ENCODE results near the gene PTGDR. TPM values are rescaled to one million over a fixed set of nuclear protein-coding genes. Genes with fewer than 3 reads are reported as not detected.

Gene PTGDR
- total RNA-seq, 1 donor: 1.8 TPM

- TF ChIP-seq CTCF (IDR thresholded peaks at IDR 0.05; ENCODE audit: insufficient read depth, low read length): no peak
- DNase-seq (ENCODE audit: low read depth): peak; percentile 89
- peak within 1 kb of the TSS; percentile 85 for H3K4me3 ChIP-seq (ENCODE audit: low read depth, low read length)
Observed at GRCh38 chr14:52313903-52314594, 46.6 kb downstream of the PTGDR start, which contains the start of gene PTGER2. PTGER2 (plus strand) TSS chr14:52314312; CDS start chr14:52314549, 237 bp downstream.

GRCh38 chr14:52314595-52315354 lies 47.3 kb downstream of the PTGDR start:
- DNase-seq (ENCODE audit: low read depth): peak; percentile 34
- H3K4me3 ChIP-seq (ENCODE audit: low read depth, low read length): peak overlapping the region; percentile 85
- TF ChIP-seq CTCF (IDR thresholded peaks at IDR 0.05; ENCODE audit: insufficient read depth, low read length): no peak

DNA sequence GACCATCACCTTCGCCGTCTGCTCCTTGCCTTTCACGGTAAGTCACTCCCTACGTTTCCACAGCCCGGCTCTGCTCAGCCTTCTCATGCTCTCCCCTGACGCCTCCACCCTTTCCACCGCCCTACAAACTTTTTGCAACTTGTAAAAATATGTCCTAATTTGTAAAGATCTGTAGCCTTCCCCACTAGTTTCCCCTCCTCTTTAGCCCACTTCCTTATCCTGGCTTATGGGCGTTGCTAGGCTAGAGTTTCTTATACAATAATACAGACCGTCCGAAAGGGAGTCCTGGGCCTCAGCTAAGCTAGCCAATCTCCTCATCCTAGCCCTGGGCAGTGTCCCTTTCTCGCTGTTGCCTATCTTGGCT lies 47.8 kb downstream of the PTGDR start:
- no peak for TF ChIP-seq CTCF (IDR thresholded peaks at IDR 0.05; ENCODE audit: insufficient read depth, low read length)
- DNase-seq (ENCODE audit: low read depth): peak; percentile 40
- peak overlapping the region; percentile 85 for H3K4me3 ChIP-seq (ENCODE audit: low read depth, low read length)

GRCh38 chr14:52318062-52318461 lies 50.6 kb downstream of the PTGDR start:
- no peak for DNase-seq (ENCODE audit: low read depth)
- H3K4me3 ChIP-seq (ENCODE audit: low read depth, low read length): peak overlapping the region; percentile 7
- TF ChIP-seq CTCF (IDR thresholded peaks at IDR 0.05; ENCODE audit: insufficient read depth, low read length): no peak

GRCh38 chr14:52318826-52319645 lies 51.5 kb downstream of the PTGDR start:
- DNase-seq (ENCODE audit: low read depth): no peak
- no peak overlapping the region for H3K4me3 ChIP-seq (ENCODE audit: low read depth, low read length)
- TF ChIP-seq CTCF (IDR thresholded peaks at IDR 0.05; ENCODE audit: insufficient read depth, low read length): no peak

- H3K4me3 ChIP-seq (ENCODE audit: low read depth, low read length): no peak overlapping the region
- TF ChIP-seq CTCF (IDR thresholded peaks at IDR 0.05; ENCODE audit: insufficient read depth, low read length): no peak
- DNase-seq (ENCODE audit: low read depth): no peak
Observed at GRCh38 chr14:52319919-52320318, 52.4 kb downstream of the PTGDR start.
